ENCODE data around the gene ADCY1.

Gene ADCY1

DNA sequence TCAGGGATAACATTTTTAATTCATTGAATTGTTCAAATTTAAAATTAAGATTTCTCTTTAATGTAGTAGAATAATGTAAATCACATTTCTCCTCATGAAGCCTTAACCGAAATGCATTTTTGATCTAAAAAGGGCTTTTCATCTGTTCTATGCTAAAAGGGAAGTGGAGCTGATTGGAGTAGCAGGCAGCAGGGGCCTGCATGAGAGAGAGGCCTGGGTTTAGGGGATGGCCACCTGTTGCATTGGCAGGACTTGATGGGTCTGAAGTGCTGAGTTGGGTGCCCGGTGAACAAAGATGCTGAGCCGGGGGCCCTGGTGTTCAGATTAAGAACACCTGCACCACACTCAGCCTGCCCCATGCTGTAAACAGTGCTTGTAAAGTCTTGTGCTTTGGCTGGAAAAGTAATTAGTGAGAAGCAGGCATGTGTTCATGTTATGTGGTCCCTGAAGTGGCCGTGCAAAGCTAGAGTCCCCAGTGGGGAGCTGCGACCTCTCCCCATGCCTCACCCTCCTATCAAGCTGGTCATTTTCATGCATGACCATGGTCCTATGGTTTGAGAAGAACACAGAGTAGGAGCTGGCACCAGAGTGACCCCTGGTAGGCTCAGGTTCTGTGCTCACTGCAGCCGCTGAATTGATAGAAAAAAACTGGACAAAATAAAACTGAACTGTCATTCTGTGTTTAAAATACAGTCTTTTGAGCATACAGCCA is 124.3 kb downstream of the ADCY1 start:
- no peak for DNase-seq

DNA sequence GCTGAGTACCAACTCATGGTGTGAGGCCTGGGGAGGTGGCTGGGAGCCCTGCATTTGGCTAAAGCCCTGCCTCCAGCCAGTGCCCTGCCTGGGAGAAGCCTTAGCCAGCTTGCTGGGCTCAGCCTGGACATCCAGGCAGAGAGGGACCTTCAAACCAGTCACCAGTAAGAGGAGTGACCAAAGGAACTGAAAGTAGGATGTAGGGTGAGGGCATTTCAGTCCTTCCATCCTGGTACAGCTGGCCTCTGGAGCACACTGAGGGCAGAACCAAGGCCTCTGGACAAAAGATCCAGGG is 124.8 kb downstream of the ADCY1 start:
- DNase-seq: no peak

DNA sequence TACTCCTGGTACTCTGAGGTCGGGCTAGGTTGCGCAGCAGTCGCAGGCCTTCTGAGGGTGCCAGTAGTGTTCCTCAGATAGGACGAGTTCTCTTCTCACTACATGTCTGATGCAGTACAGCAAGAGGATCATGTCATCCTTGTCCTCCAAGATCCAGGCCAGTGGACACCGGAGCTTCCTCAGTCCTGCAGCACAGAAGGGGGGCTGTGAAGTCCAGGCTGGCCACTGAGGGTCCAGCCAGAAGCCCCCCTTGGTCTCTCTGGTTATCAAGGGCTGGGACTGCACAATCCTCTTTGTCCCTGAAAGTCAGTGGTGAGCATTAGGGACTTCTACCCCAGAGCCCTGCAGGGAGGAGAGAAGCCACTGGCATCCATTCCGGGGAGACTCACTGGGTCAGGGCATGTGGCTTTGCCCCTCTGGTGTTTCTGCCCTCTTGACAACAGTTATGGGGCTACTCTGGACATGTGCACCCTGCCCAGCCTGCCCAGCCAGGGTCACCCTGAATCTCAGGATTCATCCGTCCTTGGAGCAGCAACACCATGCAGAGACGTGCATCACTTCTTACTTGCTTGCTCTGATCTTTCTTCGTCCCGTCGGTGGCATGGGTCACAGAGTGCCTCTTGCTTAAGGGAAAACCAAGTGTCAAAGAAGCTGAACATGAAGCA is 125.7 kb downstream of the ADCY1 start:
- no peak for DNase-seq

DNA sequence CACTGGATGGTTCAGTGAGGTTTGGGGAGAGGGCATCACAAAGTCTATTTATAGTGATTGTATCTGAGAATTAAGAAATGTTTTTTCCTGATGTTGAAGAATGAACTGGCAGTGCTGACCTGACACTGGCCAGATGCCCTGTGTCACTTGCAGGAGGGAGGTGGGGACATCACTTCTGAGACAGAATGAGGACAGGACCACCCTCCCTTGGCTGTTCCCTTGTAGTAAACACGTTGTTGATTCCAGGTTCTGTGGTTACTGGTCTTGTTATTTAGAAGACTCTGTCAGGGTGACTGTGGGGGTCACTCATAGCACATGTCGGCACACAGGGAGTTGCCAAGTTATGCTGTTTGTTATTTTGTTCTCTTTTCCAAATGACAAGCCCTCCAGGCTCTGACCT is 126.4 kb downstream of the ADCY1 start:
- DNase-seq: no peak

DNA sequence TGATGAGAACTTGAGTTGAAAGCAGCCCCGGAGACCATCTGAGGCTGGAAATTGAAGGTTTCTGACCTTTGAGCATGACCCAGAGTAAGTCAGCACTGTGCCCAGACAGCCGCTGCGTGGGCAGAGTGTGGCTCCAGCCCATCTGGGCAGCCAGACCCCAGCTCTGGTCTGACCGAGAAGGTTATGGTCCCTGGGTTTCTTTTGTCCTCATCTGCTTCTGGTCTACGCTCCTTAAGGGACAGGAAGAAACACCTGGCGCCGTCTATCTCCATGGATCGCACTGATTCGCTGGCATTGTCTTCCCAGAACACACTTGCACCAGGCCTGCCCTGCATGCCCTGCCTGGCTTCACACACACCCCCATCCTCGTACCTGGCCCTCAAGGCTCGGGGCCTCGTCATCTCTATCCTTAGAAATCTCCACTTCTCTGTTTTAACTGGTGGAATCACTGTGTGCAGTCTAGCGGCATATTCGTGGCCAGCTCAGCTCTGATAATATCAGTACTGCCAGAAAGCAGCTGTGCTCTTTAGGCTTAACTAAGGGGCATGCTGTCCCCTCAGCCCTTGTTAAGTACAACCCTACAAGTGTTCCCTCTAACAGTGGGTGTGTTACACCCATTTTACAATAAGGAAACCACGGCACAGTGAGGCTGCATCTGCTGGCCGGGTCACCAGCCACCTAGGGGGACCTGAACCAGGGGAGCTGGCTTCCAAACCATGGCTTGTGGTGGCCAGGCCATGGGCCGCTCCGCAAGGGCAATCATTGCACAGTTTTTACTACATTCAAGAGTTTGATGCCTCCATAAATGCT is 127.7 kb downstream of the ADCY1 start:
- no peak for DNase-seq

DNA sequence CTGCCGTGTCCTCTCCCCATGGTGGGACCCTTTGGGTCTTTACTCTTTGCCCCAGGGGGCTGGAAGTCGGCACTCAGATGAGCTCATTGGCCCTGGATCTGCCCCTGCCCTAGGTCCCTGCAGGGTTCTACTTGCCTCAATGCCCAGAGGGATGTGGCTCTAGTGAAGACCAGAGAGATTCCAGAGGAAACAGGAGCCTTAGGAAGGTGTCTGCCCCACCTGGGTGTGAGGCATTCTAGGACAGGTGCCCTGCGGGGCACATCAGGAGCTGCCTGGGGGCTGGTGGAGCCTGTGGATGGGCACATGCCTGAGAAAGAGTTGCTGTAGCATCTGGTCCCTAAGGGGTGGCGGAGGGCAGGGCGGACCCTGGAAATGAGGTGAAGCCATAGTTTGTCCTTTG is 128.6 kb downstream of the ADCY1 start:
- DNase-seq: no peak

DNA sequence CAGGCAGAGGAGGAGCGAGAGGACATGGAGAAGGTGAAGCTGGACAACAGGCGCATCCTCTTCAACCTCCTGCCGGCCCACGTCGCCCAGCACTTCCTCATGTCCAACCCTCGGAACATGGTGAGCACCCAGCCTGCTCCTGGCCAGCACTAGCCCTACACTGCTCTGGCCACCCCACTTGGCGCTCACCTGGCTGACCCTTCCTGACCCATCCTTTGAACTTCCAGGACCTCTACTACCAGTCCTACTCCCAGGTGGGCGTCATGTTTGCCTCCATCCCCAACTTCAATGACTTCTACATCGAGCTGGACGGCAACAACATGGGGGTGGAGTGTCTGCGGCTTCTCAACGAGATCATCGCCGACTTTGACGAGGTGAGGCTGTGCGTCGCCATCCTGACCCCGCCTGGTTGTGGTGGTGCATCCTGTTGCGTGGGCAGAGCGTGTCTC is 129.2 kb downstream of the ADCY1 start:
- DNase-seq: no peak

DNA sequence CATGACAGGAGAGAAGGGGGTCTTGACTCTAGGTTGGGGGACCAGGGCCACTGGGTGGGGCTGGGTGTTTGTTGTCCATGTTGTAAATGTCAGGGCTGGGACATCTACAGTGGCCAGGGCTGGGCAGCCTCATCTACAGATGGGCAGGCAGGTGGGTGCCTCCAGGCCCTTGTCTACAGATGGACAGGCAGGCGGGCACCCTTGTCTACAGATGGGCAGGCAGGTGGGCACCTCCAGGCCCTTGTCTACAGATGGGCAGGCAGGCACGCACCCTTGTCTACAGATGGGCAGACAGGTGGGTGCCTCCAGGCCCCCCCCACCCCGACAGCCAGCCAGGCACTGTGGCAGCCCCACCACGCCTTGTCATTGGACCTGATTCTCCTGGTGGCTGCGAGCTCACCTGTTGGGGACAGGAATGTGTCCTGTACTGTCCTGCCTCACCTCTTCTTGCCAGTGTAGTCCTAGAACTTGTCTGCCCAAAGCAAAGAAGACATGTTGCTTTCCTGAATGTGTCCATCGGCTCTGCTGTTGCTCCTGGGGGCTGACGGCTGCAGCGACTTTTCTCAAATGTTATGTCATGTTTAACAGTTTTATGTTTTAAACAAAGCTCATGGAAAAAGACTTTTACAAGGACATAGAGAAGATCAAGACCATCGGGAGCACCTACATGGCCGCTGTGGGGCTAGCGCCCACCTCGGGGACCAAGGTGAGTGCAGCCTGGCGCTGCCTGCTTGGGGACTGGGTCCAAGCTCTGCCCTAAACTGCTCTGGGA is 129.9 kb downstream of the ADCY1 start:
- DNase-seq: no peak

DNA sequence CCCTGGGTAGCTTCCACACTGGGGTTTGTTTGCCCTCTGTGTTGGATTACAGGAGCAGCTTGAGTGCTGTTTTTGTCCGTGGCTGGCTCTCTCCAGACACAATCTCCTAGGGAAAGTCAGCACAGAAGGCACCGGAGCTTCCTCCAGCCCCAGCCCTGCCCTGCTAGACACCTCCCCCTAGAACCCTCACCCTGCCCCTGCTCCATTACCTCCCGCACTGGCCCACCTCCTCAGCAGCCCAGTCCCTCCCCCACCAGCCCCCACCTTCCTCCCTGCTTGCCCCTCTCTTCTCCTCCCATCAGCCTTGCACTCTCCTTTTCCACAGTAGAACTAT is 130.5 kb downstream of the ADCY1 start:
- DNase-seq: no peak

DNA sequence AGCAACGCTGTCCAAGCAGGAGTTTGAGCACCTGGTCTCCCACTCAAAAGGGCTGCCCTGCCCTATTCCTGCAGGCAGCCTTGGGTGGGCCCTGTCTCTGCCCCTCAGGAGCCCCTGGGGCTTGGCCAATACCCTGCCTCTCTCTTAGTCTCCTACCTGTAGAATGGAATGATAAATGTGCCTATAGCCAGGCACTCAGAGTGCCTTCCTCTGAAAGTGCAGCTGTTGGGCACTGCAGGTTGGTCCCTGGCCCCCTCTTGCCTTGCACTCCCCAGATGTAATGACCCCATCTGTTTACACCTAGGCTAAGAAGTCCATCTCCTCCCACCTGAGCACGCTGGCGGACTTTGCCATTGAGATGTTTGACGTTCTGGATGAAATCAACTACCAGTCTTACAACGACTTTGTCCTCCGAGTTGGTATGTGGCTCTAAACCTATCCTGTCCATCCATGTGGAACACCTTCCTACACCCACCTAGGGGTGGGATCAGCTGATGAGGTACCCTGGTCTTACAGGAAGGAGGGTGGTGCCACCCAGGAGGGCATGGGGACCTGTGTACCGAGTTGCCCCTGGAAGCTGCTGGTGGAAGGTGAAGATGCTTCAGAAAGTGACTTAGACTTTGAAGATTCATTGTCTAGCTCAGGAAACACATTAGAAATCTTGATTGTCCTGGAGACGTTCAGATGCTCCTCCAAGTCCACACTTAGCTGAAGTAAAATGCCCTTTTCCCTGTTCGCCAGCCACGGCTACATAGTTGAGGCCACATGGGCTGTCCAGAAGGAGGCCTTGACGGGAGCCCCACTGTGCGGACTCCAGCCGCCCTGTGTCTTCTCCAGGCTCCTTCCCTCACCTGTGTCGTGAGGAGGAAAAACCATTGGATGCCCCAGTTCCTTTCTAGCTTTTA is 134.1 kb downstream of the ADCY1 start:
- DNase-seq: no peak

DNA sequence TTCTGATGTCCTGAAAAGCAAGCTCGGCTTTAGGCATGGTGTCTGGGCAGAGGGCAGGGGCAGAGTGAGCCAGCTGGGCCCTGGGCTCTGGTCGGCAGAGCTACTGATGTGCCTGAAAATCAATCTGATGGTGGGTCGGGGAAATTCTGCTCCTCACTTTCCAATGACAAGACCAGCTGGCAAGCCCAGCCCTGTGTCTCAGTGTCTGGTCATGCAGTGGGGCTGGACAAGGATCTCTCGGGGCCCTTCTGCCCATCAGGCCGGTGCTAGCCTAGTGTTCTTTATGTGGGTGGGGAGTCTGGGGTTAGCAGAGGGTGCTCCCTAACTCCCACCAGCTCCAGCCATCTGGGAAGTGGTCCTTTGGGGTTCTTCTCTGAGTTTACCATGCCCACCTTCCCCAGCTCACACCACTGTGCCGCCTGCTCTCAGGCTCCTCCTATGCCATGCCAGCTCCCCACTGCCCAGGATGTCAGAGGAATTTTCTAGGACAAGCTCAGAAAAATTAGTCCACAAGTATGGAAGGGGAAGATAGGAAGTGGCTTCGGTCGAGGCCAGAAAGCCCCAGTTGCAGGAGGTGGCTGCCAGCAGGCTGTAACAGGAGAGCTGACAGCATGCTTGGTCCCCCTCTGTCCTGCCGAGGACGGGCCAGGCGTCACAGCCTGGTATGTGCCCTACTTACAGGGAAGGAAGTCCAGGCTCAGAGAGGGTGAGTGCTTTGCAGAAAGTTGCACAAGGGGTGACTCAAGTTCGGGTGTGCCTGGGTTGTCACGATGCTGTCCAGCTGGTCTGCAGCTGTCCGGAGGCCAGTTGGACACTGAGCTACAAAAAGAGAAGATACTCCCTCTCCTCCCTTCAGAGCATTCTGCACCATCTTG is 135.2 kb downstream of the ADCY1 start:
- DNase-seq: no peak

DNA sequence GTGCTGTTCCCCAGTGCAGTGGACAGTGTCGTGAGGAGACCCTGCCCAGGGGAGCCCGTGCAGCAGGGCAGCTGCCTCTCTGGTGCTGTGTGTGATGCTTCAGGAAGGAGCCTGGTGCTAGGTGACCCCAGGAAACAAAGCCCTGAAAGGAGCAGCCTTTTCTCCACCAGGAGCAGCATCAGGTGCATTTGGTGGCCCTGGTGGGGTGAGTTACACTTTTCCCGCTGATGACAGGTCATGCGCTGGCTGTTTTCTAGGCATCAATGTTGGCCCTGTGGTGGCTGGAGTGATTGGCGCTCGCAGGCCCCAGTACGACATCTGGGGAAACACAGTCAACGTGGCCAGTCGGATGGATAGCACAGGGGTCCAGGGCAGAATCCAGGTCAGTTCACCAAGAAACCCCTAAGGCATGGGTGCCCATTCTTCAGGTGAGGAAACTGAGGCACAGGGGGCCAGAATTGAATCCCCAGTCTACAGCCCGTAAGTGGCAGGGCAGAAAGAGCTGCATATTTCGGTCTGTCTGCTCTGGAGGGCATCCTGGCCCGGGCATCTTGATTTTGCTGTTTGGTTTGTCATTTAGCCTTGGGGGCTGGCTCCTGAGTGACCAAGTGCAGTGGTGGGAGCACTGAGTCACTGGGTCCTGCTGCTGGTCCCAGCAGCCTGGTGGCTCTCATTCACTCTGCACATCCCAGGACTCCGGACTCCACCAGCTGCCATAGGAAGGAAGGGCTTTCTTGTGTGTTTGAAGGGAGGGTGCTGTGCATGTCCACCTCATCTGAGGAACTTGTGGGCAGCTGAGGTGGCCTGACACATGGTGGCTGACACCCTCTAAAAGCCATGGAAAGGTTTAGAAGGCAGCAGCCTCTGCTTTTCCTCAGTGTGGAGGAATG is 136.3 kb downstream of the ADCY1 start:
- DNase-seq: no peak

DNA sequence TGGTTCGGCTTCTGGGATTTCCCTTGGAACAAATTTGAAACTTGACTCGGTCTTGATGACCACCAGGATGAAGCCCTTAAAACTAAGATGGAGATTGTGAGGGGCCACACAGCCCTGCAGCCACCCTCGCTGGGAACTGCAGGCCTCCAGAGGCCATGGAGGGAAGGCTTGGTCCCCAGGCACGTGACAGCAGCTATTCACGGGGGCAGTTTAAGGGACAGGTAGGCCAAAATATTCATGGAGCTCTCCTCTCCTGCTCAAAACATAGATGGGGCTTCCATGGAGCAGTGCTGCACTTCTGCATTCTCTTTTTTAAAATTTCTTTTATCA is 137.0 kb downstream of the ADCY1 start:
- no peak for DNase-seq

DNA sequence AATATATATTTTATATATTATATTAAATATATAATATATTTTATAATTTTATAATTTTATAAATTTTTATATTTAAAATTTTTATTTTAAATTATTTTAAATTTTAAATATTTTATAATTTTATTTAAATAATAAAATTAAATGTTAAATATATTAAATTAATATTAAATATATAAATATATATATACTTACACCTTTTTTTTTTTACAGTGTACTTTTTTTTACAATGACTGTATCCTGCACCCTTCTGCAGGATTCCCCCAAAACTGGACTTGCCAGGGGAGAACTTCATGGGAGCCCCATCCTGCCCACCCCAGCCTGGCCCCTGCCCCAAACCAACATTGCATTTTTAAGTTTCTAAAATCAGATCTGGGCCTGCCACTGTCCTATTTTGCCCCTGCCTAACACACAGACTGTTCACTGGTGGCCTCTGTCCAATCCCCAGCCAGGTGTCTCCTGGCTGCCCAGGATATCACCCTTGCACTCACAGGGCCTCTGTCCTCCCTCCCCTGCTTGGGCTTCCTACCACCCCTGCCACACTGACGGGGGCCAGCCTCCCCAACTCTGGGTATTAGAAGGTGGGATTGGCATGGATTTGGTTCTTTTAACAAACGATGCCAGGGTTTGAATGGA is 138.0 kb downstream of the ADCY1 start:
- DNase-seq: no peak

DNA sequence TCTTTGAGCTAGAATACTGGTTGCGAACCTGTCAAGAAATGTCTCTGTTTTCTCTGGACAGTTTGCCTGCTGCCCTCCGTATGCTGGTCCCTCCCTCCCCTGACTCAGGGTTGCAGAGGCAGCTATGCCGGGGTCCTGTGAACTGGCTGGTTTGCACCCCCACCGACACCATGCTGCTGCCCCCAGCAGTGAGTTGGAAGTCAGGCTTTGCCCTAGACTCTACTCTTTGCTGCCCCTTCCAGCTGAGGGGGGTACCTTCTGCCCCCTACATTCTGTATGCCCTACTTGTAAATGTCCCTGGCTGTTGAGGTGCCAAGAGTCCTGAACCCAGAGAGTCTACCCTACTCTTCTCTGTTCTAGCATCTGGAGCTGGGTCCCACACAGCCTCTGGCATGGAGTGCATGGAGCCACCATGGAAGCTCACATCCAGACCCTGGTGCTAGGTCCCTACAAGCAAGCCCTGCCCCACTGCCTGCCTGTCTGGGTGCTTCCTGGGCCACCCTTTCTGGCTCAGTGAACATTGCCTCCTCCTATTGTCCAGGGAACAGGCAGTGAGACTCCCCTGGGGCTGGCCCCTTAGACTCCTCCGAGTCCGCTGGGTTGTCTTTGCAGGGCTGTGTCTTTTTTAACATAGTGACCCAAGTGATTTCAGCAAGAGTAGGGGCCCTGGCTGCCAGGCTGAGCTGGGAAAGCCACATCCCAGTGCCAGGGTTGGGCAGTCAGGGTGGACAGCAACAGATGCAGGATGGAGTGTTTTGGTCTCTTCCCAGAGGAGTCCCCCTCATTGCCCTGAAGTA is 138.9 kb downstream of the ADCY1 start:
- DNase-seq: no peak

DNA sequence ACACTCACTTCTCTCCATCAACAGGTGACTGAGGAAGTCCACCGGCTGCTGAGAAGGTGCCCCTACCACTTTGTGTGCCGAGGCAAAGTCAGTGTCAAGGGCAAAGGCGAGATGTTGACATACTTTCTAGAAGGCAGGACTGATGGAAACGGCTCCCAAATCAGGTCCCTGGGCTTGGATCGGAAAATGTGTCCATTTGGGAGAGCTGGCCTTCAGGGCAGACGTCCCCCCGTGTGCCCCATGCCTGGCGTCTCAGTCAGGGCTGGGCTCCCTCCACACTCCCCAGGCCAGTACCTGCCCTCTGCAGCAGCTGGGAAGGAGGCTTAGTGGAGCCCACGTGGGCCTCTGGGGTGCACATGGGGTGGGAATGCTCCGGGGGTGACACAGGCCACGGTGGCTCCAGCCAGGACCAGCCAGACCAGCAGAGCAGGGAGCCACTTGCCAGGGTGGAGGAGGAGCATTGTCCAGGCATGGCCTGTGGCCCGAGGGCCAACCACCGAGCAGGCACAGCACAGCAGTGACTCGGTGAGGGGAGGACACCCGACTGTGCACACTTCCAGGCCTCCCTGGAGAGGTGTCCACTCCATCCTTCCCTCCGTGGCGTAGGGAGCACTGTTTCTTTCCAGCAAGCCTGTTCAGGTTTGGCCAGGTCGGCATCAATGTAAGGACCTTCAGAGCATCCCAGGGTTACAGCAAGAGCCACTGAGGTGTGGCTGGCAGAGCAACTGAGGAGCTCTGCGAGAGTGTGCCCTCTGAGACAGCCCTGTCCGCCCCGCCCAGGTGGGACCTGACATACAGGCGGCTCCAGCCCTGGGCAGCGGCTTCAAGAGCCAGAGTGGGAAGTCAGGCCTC is 139.7 kb downstream of the ADCY1 start:
- no peak for DNase-seq

DNA sequence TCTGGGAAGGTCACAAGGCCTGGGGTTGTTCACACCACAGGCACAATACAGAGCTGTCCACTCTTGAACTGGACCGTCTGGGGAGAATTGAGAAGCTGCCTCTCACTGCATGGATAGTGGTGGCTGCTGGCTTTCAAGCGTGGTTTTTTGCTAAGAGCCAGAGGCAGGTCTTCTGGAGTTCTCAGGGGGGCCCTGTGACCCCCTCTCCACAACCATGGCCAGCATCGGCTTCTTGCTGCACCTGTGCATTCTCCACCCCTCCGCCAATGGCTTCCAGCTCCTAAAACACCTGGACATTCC is 140.3 kb downstream of the ADCY1 start:
- DNase-seq: no peak
